Tibial nerve (tissue), 4 donors: ENCODE measurements around the gene OCA2. TPM values are rescaled to one million over a fixed set of nuclear protein-coding genes. Genes with fewer than 3 reads are reported as not detected.

Source experiments
- total RNA-seq, 4 donors: library from RNA; depleted of rRNA; stranded (reverse); fragments of >200 nt; gene quantifications; one replicate each; pipeline ENCODE4 v1.1.0, GENCODE V29; 2016

The OCA2 gene
- total RNA-seq, 4 donors from 2014 or later: 2.7 to 19.7 (median 6.5) TPM; not detected in 1

Other genes with a start within 250 kb of the OCA2 start
- 100 to 1,000 TPM in 1 of 4 donors, 10 to 100 TPM in 3; 74.1 to 106 (median 88.7) TPM for gene HERC2, start 222.9 kb upstream of the OCA2 start, total RNA-seq